OCI-LY1 (cell line): ENCODE data around the gene IL18R1.

Experiments
- H2AFZ ChIP-seq: fragments of 200-600 bp; sonication (generic), shearing (Covaris generic); 2 replicates; pipeline ENCODE4 v1.6.0; 2014; ENCODE audit warnings: antibody characterized with exemption, mild to moderate bottlenecking, low read length
- H3F3A ChIP-seq: fragments of 200-600 bp; sonication (generic), shearing (Covaris generic); 2 replicates; pipeline ENCODE4 v1.6.0; 2014; ENCODE audit warnings: mild to moderate bottlenecking, antibody characterized with exemption, low read length, moderate library complexity; ENCODE audit not compliant: insufficient read depth
- H3K27ac ChIP-seq: fragments of 200-600 bp; sonication (generic); 2 replicates; pipeline ENCODE4 v1.5.1; 2014; ENCODE audit warnings: low read length, mixed run types, mild to moderate bottlenecking, low read depth; ENCODE audit not compliant: poor library complexity, severe bottlenecking
- H3K27me3 ChIP-seq: fragments of 200-600 bp; sonication (generic); 2 replicates; pipeline ENCODE4 v1.6.0; 2014; ENCODE audit warnings: antibody characterized with exemption, mild to moderate bottlenecking, low read length, moderate library complexity; ENCODE audit not compliant: insufficient read depth
- H3K36me3 ChIP-seq: fragments of 200-600 bp; sonication (generic); 2 replicates; pipeline ENCODE4 v1.6.1; 2014; ENCODE audit warnings: mild to moderate bottlenecking, antibody characterized with exemption, low read length, moderate library complexity, mixed read lengths; ENCODE audit not compliant: insufficient read depth
- H3K4me1 ChIP-seq: fragments of 200-600 bp; sonication (generic); 2 replicates; pipeline ENCODE4 v1.5.1; 2014; ENCODE audit warnings: mild to moderate bottlenecking, low read length, moderate library complexity; ENCODE audit not compliant: insufficient read depth, severe bottlenecking
- H3K4me2 ChIP-seq: fragments of 200-600 bp; sonication (generic), shearing (Covaris generic); 2 replicates; pipeline ENCODE4 v1.6.1; 2014; ENCODE audit warnings: low read length
- H3K4me3 ChIP-seq: fragments of 200-600 bp; sonication (generic); 2 replicates; pipeline ENCODE4 v1.5.1; 2014; ENCODE audit warnings: low read length, low read depth, mild to moderate bottlenecking, mixed read lengths; ENCODE audit not compliant: poor library complexity, severe bottlenecking
- H3K79me2 ChIP-seq: fragments of 200-600 bp; shearing (Covaris generic); 2 replicates; pipeline ENCODE4 v1.6.1; 2016; ENCODE audit warnings: mixed run types, low read length, mixed read lengths; ENCODE audit not compliant: insufficient read depth
- H3K9ac ChIP-seq: fragments of 200-600 bp; sonication (generic), shearing (Covaris generic); 2 replicates; pipeline ENCODE4 v1.6.1; 2014; ENCODE audit warnings: mild to moderate bottlenecking, low read length, mixed read lengths
- H3K9me2 ChIP-seq: fragments of 200-600 bp; sonication (generic), shearing (Covaris generic); 2 replicates; pipeline ENCODE4 v1.6.1; 2014; ENCODE audit warnings: low read depth, mild to moderate bottlenecking, low read length, mixed read lengths
- H3K9me3 ChIP-seq: fragments of 200-600 bp; shearing (Covaris generic); 2 replicates; pipeline ENCODE4 v1.6.1; 2014; ENCODE audit warnings: low read length, mixed read lengths
- H4K20me1 ChIP-seq: fragments of 200-600 bp; sonication (generic), shearing (Covaris generic); 2 replicates; pipeline ENCODE4 v1.6.0; 2016; ENCODE audit warnings: mild to moderate bottlenecking, low read length; ENCODE audit not compliant: insufficient read depth
- CTCF ChIP-seq: fragments of 200-600 bp; sonication (generic), shearing (Covaris generic); IDR thresholded peaks from 2 replicates; pipeline ENCODE4 v1.5.1; 2017; ENCODE audit warnings: mild to moderate bottlenecking, antibody characterized with exemption, low read length, moderate library complexity, mixed read lengths
- EZH2 ChIP-seq: fragments of 200-600 bp; sonication (generic), shearing (Covaris generic); IDR thresholded peaks from 2 replicates; pipeline ENCODE4 v1.8.0; 2017; ENCODE audit warnings: borderline replicate concordance, mixed run types, mild to moderate bottlenecking, antibody characterized with exemption, low read length, moderate library complexity, mixed read lengths

Gene IL18R1

GRCh38 chr2:102368461-102369109 is 13.0 kb downstream of the IL18R1 start:
- TF ChIP-seq CTCF: no peak
- TF ChIP-seq EZH2: no peak
- Histone ChIP-seq H3K79me2 (no peaks in the 10 kb centered on the region), H3K9ac (no peak overlapping the region), H3K4me3 (no peak overlapping the region), H3K4me2 (no peak overlapping the region), H3K4me1 (no peaks in the 10 kb centered on the region), H3F3A (no peaks in the 10 kb centered on the region), H3K36me3 (no peaks in the 10 kb centered on the region), H2AFZ (no peak overlapping the region), H3K9me3 (no peaks in the 10 kb centered on the region), H3K27ac (no peak overlapping the region), H3K27me3 (no peaks in the 10 kb centered on the region), H3K9me2 (no peaks in the 10 kb centered on the region), H4K20me1 (no peaks in the 10 kb centered on the region)

- no peaks in the 10 kb centered on the region for H3K4me1 ChIP-seq
- TF ChIP-seq EZH2: no peak
- no peak for TF ChIP-seq CTCF
- no peaks in the 10 kb centered on the region for H3K36me3 ChIP-seq
- no peak overlapping the region for H3K4me2 ChIP-seq
- H3K4me3 ChIP-seq: no peak overlapping the region
- no peaks in the 10 kb centered on the region for H4K20me1 ChIP-seq
- H3K79me2 ChIP-seq: no peaks in the 10 kb centered on the region
- H3K27me3 ChIP-seq: no peaks in the 10 kb centered on the region
- H3K9me3 ChIP-seq: no peaks in the 10 kb centered on the region
- no peak overlapping the region for H2AFZ ChIP-seq
- H3K9ac ChIP-seq: no peak overlapping the region
- H3K9me2 ChIP-seq: no peaks in the 10 kb centered on the region
- no peaks in the 10 kb centered on the region for H3F3A ChIP-seq
- H3K27ac ChIP-seq: no peak overlapping the region
Observed at GRCh38 chr2:102369866-102370265, 14.3 kb downstream of the IL18R1 start.

- H4K20me1 ChIP-seq: no peaks in the 10 kb centered on the region
- H3K4me3 ChIP-seq: no peak overlapping the region
- no peak overlapping the region for H3K4me2 ChIP-seq
- no peaks in the 10 kb centered on the region for H3F3A ChIP-seq
- H3K4me1 ChIP-seq: no peaks in the 10 kb centered on the region
- H3K27me3 ChIP-seq: no peaks in the 10 kb centered on the region
- H3K27ac ChIP-seq: no peak overlapping the region
- TF ChIP-seq EZH2 (no peak), CTCF (no peak)
- no peak overlapping the region for H2AFZ ChIP-seq
- no peak overlapping the region for H3K9ac ChIP-seq
- no peaks in the 10 kb centered on the region for H3K9me2 ChIP-seq
- no peaks in the 10 kb centered on the region for H3K36me3 ChIP-seq
- H3K79me2 ChIP-seq: no peaks in the 10 kb centered on the region
- H3K9me3 ChIP-seq: no peaks in the 10 kb centered on the region
Observed at GRCh38 chr2:102376052-102376591, 20.5 kb downstream of the IL18R1 start.
